Mammary epithelial cell (primary cell): ENCODE data around the gene NEGR1.

Experiments used
- EZH2 ChIP-seq: IDR thresholded peaks from 2 replicates; pipeline ENCODE4 v1.6.1; 2012; ENCODE audit warnings: low read length, inconsistent platforms, borderline replicate concordance
- TF ChIP-seq, protein P1 (sequence below), 2 donors: IDR thresholded peaks in 1 of 2; conservative IDR thresholded peaks in 1 of 2; 2 replicates each; pipeline ENCODE4 v1.5.1; 2011 to 2012; ENCODE audit warnings: inconsistent platforms in 2 of 2, low read length in 2 of 2, mild to moderate bottlenecking in 2 of 2, control low read depth in 1 of 2, low read depth in 1 of 2; ENCODE audit not compliant: insufficient read depth in 1 of 2; ENCODE audit errors: extremely low read depth in 1 of 2

DNA sequence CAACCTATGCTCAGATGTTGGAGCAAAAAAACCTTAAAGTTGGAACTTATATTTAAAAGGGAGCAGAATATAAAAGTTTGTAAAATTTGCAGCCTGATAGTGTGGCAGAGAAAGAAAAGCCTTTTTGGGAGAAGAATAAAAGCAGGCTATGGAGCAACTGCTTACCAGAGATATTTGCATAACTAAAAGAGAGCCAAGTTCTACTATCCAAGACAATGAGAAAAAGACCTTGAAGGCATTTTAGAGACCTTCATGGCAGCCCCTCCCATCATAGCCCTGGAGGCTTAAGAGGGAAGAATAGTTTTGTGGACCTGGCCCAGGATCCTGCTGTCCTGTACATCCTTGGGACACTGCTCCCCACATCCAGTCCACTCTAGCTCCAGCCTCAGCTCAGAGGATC lies 889.0 kb downstream of the NEGR1 start:
- TF ChIP-seq, protein P1, sequence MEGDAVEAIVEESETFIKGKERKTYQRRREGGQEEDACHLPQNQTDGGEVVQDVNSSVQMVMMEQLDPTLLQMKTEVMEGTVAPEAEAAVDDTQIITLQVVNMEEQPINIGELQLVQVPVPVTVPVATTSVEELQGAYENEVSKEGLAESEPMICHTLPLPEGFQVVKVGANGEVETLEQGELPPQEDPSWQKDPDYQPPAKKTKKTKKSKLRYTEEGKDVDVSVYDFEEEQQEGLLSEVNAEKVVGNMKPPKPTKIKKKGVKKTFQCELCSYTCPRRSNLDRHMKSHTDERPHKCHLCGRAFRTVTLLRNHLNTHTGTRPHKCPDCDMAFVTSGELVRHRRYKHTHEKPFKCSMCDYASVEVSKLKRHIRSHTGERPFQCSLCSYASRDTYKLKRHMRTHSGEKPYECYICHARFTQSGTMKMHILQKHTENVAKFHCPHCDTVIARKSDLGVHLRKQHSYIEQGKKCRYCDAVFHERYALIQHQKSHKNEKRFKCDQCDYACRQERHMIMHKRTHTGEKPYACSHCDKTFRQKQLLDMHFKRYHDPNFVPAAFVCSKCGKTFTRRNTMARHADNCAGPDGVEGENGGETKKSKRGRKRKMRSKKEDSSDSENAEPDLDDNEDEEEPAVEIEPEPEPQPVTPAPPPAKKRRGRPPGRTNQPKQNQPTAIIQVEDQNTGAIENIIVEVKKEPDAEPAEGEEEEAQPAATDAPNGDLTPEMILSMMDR (conservative IDR thresholded peaks at IDR 0.05 in 1 of 2, IDR thresholded peaks at IDR 0.05 in 1 of 2; ENCODE audit: extremely low read depth in 1 of 2, insufficient read depth in 1 of 2, low read depth in 1 of 2, low read length in 2 of 2) = no peak
- TF ChIP-seq EZH2 = no peak
